D341Med (cell line): ENCODE results near the gene MZT2A.
"Not testable (repeated sequence)": the region's sequence is repeated elsewhere in the genome, so short reads cannot be mapped to it uniquely, and the experiment has no call there.

Source experiments
- DNase-seq: peaks from one replicate; pipeline ENCODE4 v3.0.0; 2012; ENCODE audit warnings: low spot score

MZT2A gene

GRCh38 chr2:131447981-131448380 is 44.2 kb downstream of the MZT2A start:
- DNase-seq = not testable (repeated sequence)

- no peak for DNase-seq
Observed at GRCh38 chr2:131445896-131446295, 46.3 kb downstream of the MZT2A start.

GRCh38 chr2:131445515-131445797 is 46.7 kb downstream of the MZT2A start:
- not testable (repeated sequence) for DNase-seq

- DNase-seq = not testable (repeated sequence)
Observed at GRCh38 chr2:131444736-131445514, 47.3 kb downstream of the MZT2A start.

- DNase-seq = not testable (repeated sequence)
Observed at GRCh38 chr2:131440742-131441468, 51.3 kb downstream of the MZT2A start.
